Progenitor cell of endocrine pancreas (in vitro differentiated cells): ENCODE results near the gene ASIC4. TPM values are rescaled to one million over a fixed set of nuclear protein-coding genes. Genes with fewer than 3 reads are reported as not detected.

Source experiments
- DNase-seq: peaks from one replicate; pipeline ENCODE4 v3.0.0; 2021; ENCODE audit warnings: low spot score; ENCODE audit not compliant: unreplicated experiment
- H3K27ac Mint-ChIP-seq: 2 replicates; pipeline ENCODE4 v1.8.0; 2021; ENCODE audit warnings: mild to moderate bottlenecking, moderate library complexity, mixed read lengths
- H3K27me3 Mint-ChIP-seq: 2 replicates; pipeline ENCODE4 v1.8.0; 2021; ENCODE audit warnings: mixed read lengths
- H3K36me3 Mint-ChIP-seq: 2 replicates; pipeline ENCODE4 v1.8.0; 2022; ENCODE audit warnings: mixed read lengths; ENCODE audit not compliant: insufficient read depth
- H3K4me1 Mint-ChIP-seq: 2 replicates; pipeline ENCODE4 v1.8.0; 2021; ENCODE audit warnings: low read depth, mixed read lengths
- H3K4me3 Mint-ChIP-seq: 2 replicates; pipeline ENCODE4 v1.8.0; 2021; ENCODE audit warnings: low read depth, mild to moderate bottlenecking, moderate library complexity, mixed read lengths
- H3K9me3 Mint-ChIP-seq: 2 replicates; pipeline ENCODE4 v1.8.0; 2021; ENCODE audit warnings: low read depth, mixed read lengths
- total RNA-seq: library from RNA; stranded (reverse); gene quantifications from 2 replicates; pipeline ENCODE4 v1.2.1, GENCODE V29; 2021
- TF ChIP-seq, protein P1 (sequence below): fragments of 200-600 bp; sonication (generic); IDR thresholded peaks from one replicate; pipeline ENCODE4 v1.5.0; 2021; ENCODE audit warnings: antibody characterized with exemption, mild to moderate bottlenecking; ENCODE audit not compliant: unreplicated experiment

Gene ASIC4
- total RNA-seq, 1 donor from 2014 or later: 5.1 TPM

DNA sequence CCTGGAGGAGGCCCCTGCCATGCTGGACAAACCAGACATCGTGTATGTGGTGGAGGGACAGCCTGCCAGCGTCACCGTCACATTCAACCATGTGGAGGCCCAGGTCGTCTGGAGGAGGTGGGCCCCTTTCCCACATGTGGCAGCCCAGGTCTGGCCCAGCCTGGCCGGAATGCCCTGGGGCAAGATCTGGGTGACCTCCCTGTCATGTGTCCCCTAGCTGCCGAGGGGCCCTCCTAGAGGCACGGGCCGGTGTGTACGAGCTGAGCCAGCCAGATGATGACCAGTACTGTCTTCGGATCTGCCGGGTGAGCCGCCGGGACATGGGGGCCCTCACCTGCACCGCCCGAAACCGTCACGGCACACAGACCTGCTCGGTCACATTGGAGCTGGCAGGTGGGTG lies 40.8 kb upstream of the ASIC4 start:
- no peak overlapping the region for H3K27ac Mint-ChIP-seq
- TF ChIP-seq, protein P1, sequence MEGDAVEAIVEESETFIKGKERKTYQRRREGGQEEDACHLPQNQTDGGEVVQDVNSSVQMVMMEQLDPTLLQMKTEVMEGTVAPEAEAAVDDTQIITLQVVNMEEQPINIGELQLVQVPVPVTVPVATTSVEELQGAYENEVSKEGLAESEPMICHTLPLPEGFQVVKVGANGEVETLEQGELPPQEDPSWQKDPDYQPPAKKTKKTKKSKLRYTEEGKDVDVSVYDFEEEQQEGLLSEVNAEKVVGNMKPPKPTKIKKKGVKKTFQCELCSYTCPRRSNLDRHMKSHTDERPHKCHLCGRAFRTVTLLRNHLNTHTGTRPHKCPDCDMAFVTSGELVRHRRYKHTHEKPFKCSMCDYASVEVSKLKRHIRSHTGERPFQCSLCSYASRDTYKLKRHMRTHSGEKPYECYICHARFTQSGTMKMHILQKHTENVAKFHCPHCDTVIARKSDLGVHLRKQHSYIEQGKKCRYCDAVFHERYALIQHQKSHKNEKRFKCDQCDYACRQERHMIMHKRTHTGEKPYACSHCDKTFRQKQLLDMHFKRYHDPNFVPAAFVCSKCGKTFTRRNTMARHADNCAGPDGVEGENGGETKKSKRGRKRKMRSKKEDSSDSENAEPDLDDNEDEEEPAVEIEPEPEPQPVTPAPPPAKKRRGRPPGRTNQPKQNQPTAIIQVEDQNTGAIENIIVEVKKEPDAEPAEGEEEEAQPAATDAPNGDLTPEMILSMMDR: no peak

DNA sequence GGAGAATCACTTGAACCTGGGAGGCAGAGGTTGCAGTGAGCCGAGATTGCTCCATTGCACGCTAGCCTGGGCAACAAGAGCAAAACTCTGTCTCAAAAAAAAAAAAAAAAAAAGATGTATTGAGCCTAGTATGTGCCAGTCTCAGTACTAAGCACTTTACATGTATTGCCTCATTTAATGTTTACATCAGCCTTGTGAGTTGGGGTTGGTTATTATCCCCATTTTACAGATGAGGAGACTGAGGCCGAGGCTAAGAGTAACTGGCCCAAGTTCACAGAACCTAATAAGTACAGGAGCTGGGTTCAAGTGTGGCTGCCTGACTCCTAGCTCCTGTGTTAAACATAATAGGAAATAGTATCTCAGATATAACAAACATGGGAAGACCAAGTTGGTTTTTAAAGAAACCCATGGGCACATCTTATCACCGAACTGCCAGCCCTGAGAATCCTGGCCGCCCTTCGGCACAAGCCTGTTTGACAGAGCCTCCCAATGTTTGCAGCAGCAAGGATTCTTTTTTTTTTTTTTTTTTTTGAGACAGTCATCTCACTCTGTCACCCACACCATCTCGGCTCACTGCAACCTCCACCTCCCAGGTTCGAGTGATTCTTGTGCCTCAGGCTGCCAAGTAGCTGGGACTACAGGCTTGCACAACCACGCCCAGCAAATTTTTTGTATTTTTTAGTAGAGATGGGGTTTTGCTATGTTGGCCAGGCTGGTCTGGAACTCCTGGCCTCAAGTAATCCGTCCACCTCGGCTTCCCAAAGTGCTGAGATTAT lies 39.8 kb upstream of the ASIC4 start:
- H3K9me3 Mint-ChIP-seq: no peaks in the 10 kb centered on the region
- no peak overlapping the region for H3K27ac Mint-ChIP-seq
- H3K36me3 Mint-ChIP-seq: no peaks in the 10 kb centered on the region
- H3K4me3 Mint-ChIP-seq: no peak overlapping the region
- DNase-seq: no peak
- H3K27me3 Mint-ChIP-seq: peaks cover 25% of the 10 kb centered on the region
- peaks cover 11% of the 10 kb centered on the region for H3K4me1 Mint-ChIP-seq
- TF ChIP-seq, protein P1: no peak

More for the DNA sequence above, 40.8 kb upstream of the ASIC4 start:
- peaks cover 16% of the 10 kb centered on the region for H3K27me3 Mint-ChIP-seq
- peaks cover 11% of the 10 kb centered on the region for H3K4me1 Mint-ChIP-seq
- DNase-seq: no peak
- no peak overlapping the region for H3K4me3 Mint-ChIP-seq
- H3K36me3 Mint-ChIP-seq: no peaks in the 10 kb centered on the region
- no peaks in the 10 kb centered on the region for H3K9me3 Mint-ChIP-seq

DNA sequence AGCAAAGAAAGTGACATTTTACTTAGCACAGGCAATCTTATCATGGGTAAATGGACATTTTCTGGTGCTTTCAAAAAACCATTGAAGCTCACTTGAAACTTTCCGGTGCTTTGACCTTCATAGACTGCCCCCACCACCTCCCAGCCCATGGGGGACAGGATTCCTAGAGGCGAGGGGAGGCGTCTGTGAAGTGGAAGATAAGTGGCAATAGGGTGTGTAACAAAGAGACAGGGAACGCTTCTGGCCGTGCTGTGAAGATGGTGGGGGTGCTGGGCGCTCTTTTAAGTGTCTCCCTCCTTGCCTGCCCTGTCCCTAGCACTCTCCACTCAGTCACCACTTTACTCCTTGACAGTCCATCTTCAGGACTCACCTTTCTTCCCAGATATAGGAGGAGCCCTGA lies 39.0 kb upstream of the ASIC4 start:
- Mint-ChIP-seq H3K4me3 (no peak overlapping the region), H3K9me3 (no peaks in the 10 kb centered on the region), H3K4me1 (peaks cover 11% of the 10 kb centered on the region), H3K36me3 (no peaks in the 10 kb centered on the region), H3K27ac (peak overlapping the region; percentile 37), H3K27me3 (peaks cover 31% of the 10 kb centered on the region)
- no peak for DNase-seq
- TF ChIP-seq, protein P1: no peak

DNA sequence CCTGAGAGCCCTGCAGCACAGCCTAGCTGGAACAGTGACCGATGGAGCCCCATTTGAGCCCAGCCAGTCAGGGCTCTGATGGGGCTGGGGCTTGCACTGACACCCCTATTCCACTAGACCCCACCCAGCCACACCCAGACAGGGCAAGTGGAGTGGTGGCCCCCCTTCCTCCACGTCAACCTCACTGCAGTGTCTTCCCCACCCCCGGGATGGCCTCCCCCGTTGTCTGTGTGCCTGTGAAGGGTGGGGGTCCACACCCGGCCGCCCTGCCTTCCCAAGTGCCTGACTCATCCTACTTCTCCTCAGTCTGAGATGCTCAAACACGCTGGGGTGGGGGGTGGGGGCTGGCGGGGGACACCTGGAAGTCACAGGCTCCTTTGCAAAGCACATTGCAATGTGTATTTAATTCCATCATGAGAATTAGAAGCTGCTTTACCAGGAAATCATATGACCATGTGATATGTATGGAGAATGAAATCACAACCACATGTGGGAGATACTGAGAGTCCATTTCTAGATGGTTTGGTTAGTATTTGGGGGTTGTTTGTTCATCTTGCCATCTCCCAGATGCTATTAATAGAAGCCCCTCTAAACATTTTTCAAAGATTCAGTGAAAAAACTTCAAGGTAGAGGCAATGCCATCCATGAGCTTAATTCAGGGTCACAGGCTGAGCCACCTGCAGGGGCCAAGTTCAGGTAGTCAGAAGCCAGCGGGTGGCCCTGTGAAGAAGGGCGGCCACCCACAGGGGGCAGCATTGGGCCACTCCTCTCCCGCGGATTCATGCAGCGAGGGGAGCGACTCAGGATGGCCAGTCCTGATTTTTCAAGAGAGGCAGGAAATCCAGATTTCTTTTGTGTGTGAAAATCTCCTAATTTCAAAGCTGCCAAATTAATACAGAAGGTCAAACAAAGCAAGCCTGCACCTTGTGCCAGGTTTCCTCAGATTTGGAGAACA lies 38.3 kb upstream of the ASIC4 start:
- TF ChIP-seq, protein P1: peak; percentile 89
- H3K27ac Mint-ChIP-seq: peak overlapping the region; percentile 37

DNA sequence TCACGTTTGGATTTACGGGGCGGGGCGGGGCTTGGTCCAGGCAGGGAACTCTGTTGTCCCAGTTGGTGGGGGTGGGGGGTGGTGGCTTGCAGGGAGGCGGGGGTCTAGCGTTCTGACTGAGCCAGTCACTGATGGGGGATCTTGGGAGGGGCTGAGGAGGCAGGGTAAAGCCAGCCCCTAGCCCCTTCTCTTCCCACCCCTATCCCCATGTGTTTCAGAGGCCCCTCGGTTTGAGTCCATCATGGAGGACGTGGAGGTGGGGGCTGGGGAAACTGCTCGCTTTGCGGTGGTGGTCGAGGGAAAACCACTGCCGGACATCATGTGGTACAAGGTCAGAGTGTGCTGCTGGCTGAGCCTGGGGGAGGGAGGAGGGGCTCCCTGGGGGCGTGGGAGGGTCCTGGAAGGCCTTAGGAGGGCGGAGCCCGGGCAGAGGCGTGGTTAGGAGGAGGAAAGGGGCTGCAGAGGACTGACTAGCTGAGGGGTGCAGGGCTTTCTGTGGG lies 37.6 kb upstream of the ASIC4 start:
- H3K27me3 Mint-ChIP-seq: peaks cover 40% of the 10 kb centered on the region
- no peaks in the 10 kb centered on the region for H3K9me3 Mint-ChIP-seq
- peak overlapping the region; percentile 62 for H3K4me3 Mint-ChIP-seq
- TF ChIP-seq, protein P1: no peak
- DNase-seq: no peak
- H3K4me1 Mint-ChIP-seq: peaks cover 11% of the 10 kb centered on the region
- H3K27ac Mint-ChIP-seq: no peak overlapping the region
- no peaks in the 10 kb centered on the region for H3K36me3 Mint-ChIP-seq

More for the DNA sequence above, 38.3 kb upstream of the ASIC4 start:
- Mint-ChIP-seq H3K4me1 (peaks cover 11% of the 10 kb centered on the region), H3K9me3 (no peaks in the 10 kb centered on the region), H3K36me3 (no peaks in the 10 kb centered on the region), H3K27me3 (peaks cover 38% of the 10 kb centered on the region), H3K4me3 (peak overlapping the region; percentile 62)
- peak; percentile 77 for DNase-seq
